Renal pelvis (tissue), 4 donors: Measurements from ENCODE around the gene NCKAP5. TPM values are rescaled to one million over a fixed set of nuclear protein-coding genes. Genes with fewer than 3 reads are reported as not detected.

ENCODE experiments used
- DNase-seq: peaks from one replicate; pipeline ENCODE4 v3.0.0-alpha.2; 2013
- polyA plus RNA-seq, 3 donors: library from polyadenylated mRNA; unstranded; fragments of 120-200 nt; gene quantifications; one replicate each; pipeline ENCODE4 v1.2.1, GENCODE V29; 2013; ENCODE audit not compliant: insufficient read length in 3 of 3

The NCKAP5 gene
- polyA plus RNA-seq, 3 donors = 6.2 to 6.5 (median 6.3) TPM

GRCh38 chr2:132804051-132804450 lies 764.2 kb downstream of the NCKAP5 start:
- no peak for DNase-seq

GRCh38 chr2:132798341-132798740 lies 769.9 kb downstream of the NCKAP5 start:
- no peak for DNase-seq

GRCh38 chr2:132797556-132797955 lies 770.7 kb downstream of the NCKAP5 start:
- no peak for DNase-seq

- no peak for DNase-seq
These were observed 771.2 kb downstream of the NCKAP5 start for GRCh38 chr2:132797071-132797470.

GRCh38 chr2:132795220-132795619 lies 773.0 kb downstream of the NCKAP5 start:
- no peak for DNase-seq

- no peak for DNase-seq
These were observed 774.7 kb downstream of the NCKAP5 start for GRCh38 chr2:132793532-132793931.

- DNase-seq = no peak
These were observed 778.0 kb downstream of the NCKAP5 start for GRCh38 chr2:132790207-132790785.

GRCh38 chr2:132789066-132789465 lies 779.2 kb downstream of the NCKAP5 start:
- DNase-seq = no peak

- no peak for DNase-seq
These were observed 779.9 kb downstream of the NCKAP5 start for GRCh38 chr2:132788310-132788838.

- DNase-seq = no peak
These were observed 784.4 kb downstream of the NCKAP5 start for GRCh38 chr2:132783883-132784282.

GRCh38 chr2:132782176-132782783 lies 786.0 kb downstream of the NCKAP5 start:
- no peak for DNase-seq

GRCh38 chr2:132780651-132781050 lies 787.6 kb downstream of the NCKAP5 start:
- DNase-seq = no peak

- no peak for DNase-seq
These were observed 789.0 kb downstream of the NCKAP5 start for GRCh38 chr2:132779206-132779721.

GRCh38 chr2:132776287-132776686 lies 792.0 kb downstream of the NCKAP5 start:
- no peak for DNase-seq

GRCh38 chr2:132774189-132774588 lies 794.1 kb downstream of the NCKAP5 start:
- DNase-seq = no peak

GRCh38 chr2:132773331-132773730 lies 794.9 kb downstream of the NCKAP5 start:
- DNase-seq = no peak

- DNase-seq = no peak
These were observed 795.9 kb downstream of the NCKAP5 start for GRCh38 chr2:132772340-132772739.

GRCh38 chr2:132766573-132766972 lies 801.7 kb downstream of the NCKAP5 start:
- no peak for DNase-seq

GRCh38 chr2:132761437-132761836 lies 806.8 kb downstream of the NCKAP5 start:
- DNase-seq = no peak

GRCh38 chr2:132760971-132761370 lies 807.3 kb downstream of the NCKAP5 start:
- DNase-seq = no peak

GRCh38 chr2:132760405-132760804 lies 807.9 kb downstream of the NCKAP5 start:
- no peak for DNase-seq

GRCh38 chr2:132758995-132759394 lies 809.3 kb downstream of the NCKAP5 start:
- no peak for DNase-seq

GRCh38 chr2:132757676-132758075 lies 810.6 kb downstream of the NCKAP5 start:
- DNase-seq = no peak
